Transverse colon (tissue), 4 donors: ENCODE measurements around the gene BFSP2. TPM values are rescaled to one million over a fixed set of nuclear protein-coding genes. Genes with fewer than 3 reads are reported as not detected.

Experiments used
- DNase-seq: peaks from one replicate; pipeline ENCODE4 v3.0.0-alpha.2; 2019
- H3K27ac ChIP-seq, 4 donors: fragments of 200-600 bp; sonication (generic); 2 replicates each; pipeline ENCODE4 v1.5.1; 2016 to 2018; ENCODE audit warnings: inconsistent platforms in 4 of 4
- H3K27me3 ChIP-seq: fragments of 200-600 bp; sonication (generic); 2 replicates; pipeline ENCODE4 v1.5.1; 2017; ENCODE audit warnings: inconsistent platforms
- H3K36me3 ChIP-seq, 4 donors: fragments of 200-600 bp; sonication (generic); 2 replicates each; pipeline ENCODE4 v1.5.1; 2017 to 2019; ENCODE audit warnings: inconsistent platforms in 4 of 4
- H3K4me1 ChIP-seq, 4 donors: fragments of 200-600 bp; sonication (generic); 2 replicates each; pipeline ENCODE4 v1.5.1; 2017 to 2020; ENCODE audit warnings: inconsistent platforms in 4 of 4
- H3K4me3 ChIP-seq, 4 donors: fragments of 200-600 bp; sonication (generic); 1 replicate in 1 of 4; 2 replicates in 3 of 4; pipeline versions ENCODE4 v1.5.1 to v1.6.1; 2017 to 2019; ENCODE audit warnings: inconsistent platforms in 4 of 4
- H3K9me3 ChIP-seq, 2 donors: fragments of 200-600 bp; sonication (generic); 2 replicates each; pipeline ENCODE4 v1.5.1; 2017 to 2019; ENCODE audit warnings: inconsistent platforms in 2 of 2
- EP300 ChIP-seq: sonication (generic); formaldehyde crosslinking; IDR thresholded peaks from one replicate; pipeline ENCODE4 v1.6.1; 2017; ENCODE audit warnings: antibody characterized with exemption, low read depth
- POLR2A ChIP-seq: fragments of 450-650 bp; IDR thresholded peaks from one replicate; pipeline ENCODE4 v1.6.1; 2016; ENCODE audit warnings: antibody characterized with exemption, mild to moderate bottlenecking, moderate library complexity
- POLR2AphosphoS5 ChIP-seq, 3 donors: sonication (generic); formaldehyde crosslinking; IDR thresholded peaks; one replicate each; pipeline ENCODE4 v1.6.1; 2016; ENCODE audit warnings: antibody characterized with exemption in 3 of 3
- WGBS, 2 donors: methylation state at CpG; one replicate each; pipeline ENCODE4 v1.1.5; 2018; ENCODE audit warnings: low coverage in 1 of 2; 5-methylcytosine and 5-hydroxymethylcytosine counted together
- in situ Hi-C, 4 donors: fragments of 200-750 bp; cut with MboI; loops; one replicate each; pipeline versions ENCODE4 v1.15.0 to v1.15.1; 2017; ENCODE audit warnings: low sequenced_read_pairs in 3 of 4, low pct_ligation_motif_present in 1 of 4, low pct_unique_long_range_greater_than_20kb in 1 of 4
- intact Hi-C: fragments of 100-400 bp; cut with DNase I; formaldehyde crosslinking; loops from one replicate; pipeline ENCODE4 v1.15.1; 2023; ENCODE audit warnings: low total_unique reads
- total RNA-seq, 4 donors: library from RNA; depleted of rRNA; stranded (reverse); fragments of >200 nt; gene quantifications; one replicate each; pipeline ENCODE4 v1.1.0, GENCODE V29; 2016
- TF ChIP-seq, protein P1 (sequence below), 5 experiments: fragments of 200-600 bp in 3 of 5; fragments of 450-650 bp in 2 of 5; sonication (generic) in 3 of 5; IDR thresholded peaks; 1 replicate in 2 of 5; 2 replicates in 3 of 5; pipeline ENCODE4 v1.5.1; 2016 to 2017; ENCODE audit warnings: antibody characterized with exemption in 5 of 5, inconsistent platforms in 3 of 5, mild to moderate bottlenecking in 2 of 5, moderate library complexity in 1 of 5

The BFSP2 gene
- total RNA-seq, 4 donors from 2014 or later = not detected

DNA sequence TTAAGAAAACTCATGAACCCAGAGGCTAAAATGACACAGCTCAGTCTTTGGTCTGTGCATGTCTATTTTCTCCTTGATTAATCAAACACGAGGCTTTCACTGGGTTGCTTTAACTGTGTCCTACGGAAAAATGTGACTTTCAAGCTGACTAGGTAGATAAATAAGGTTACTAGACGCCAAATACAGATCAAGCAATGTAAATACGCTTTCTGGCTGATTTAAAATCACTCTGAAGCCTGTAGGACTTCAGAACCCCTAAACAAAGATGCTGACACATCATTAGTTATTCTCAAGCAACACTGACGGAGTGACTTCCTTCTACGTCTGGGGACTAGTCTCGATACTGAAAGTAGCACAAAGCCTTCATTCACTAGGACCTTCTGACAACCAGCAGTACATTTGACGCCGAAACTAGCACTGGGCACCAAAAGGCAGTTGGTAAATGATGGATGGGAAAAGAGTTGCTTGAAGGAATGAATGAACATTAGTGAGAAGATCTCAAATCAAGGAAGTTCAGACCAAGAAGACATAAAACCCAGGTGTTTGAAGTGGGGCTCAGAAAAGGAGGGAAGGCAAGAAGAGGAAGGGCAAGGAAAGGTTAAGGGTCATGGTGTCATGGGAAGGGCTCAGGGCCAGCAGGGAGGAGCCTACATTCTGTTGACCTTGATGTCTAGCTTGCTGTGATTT lies 106.5 kb downstream of the BFSP2 start:
- TF ChIP-seq POLR2A (no peak), EP300 (no peak), POLR2AphosphoS5 (IDR thresholded peaks at IDR 0.05) (no peak)
- TF ChIP-seq, protein P1, sequence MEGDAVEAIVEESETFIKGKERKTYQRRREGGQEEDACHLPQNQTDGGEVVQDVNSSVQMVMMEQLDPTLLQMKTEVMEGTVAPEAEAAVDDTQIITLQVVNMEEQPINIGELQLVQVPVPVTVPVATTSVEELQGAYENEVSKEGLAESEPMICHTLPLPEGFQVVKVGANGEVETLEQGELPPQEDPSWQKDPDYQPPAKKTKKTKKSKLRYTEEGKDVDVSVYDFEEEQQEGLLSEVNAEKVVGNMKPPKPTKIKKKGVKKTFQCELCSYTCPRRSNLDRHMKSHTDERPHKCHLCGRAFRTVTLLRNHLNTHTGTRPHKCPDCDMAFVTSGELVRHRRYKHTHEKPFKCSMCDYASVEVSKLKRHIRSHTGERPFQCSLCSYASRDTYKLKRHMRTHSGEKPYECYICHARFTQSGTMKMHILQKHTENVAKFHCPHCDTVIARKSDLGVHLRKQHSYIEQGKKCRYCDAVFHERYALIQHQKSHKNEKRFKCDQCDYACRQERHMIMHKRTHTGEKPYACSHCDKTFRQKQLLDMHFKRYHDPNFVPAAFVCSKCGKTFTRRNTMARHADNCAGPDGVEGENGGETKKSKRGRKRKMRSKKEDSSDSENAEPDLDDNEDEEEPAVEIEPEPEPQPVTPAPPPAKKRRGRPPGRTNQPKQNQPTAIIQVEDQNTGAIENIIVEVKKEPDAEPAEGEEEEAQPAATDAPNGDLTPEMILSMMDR (IDR thresholded peaks at IDR 0.05) = no peak
- Histone ChIP-seq H3K9me3 (no peaks in the 10 kb centered on the region), H3K4me3 (no peak overlapping the region), H3K36me3 (no peaks in the 10 kb centered on the region), H3K27ac (peak overlapping the region; percentile 28 to 63 (median 56)), H3K27me3 (no peaks in the 10 kb centered on the region), H3K4me1 (peaks cover 0 to 9% (median 0%) of the 10 kb centered on the region in 4 donors)
- intact Hi-C loops (no loop called here), in situ Hi-C loops (no loop called here)
- DNase-seq = peak; percentile 23
- 28 to 42% methylated on average over 5 to 9 of the region's 9 CpGs for WGBS, 2 donors

DNA sequence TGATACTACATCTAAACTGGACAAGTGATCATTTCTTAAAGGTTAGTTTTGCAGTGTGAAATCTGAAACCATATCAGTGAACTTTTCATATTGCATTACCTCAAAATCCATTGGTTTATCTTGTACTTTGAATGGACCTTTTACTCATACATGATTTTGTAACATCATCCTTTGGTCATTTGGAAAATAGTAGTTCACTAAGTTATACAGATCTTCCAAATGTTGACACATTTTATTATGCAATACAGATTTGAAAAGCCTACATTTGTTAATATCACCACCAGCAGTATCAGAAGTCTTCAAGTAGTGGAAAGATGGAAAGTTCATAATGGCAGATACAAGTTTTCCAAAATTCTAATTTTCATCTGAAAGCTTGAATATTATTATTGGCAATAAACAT lies 109.6 kb downstream of the BFSP2 start:
- Histone ChIP-seq H3K27ac (no peak overlapping the region), H3K9me3 (no peaks in the 10 kb centered on the region), H3K4me1 (peaks cover 0 to 9% (median 0%) of the 10 kb centered on the region in 4 donors), H3K4me3 (no peak overlapping the region), H3K36me3 (no peaks in the 10 kb centered on the region), H3K27me3 (no peaks in the 10 kb centered on the region)
- intact Hi-C loops = no loop called here
- in situ Hi-C loops = no loop called here
- DNase-seq = no peak
- TF ChIP-seq POLR2AphosphoS5 (IDR thresholded peaks at IDR 0.05) (no peak), POLR2A (no peak), EP300 (no peak)
- TF ChIP-seq, protein P1 (IDR thresholded peaks at IDR 0.05) = no peak

DNA sequence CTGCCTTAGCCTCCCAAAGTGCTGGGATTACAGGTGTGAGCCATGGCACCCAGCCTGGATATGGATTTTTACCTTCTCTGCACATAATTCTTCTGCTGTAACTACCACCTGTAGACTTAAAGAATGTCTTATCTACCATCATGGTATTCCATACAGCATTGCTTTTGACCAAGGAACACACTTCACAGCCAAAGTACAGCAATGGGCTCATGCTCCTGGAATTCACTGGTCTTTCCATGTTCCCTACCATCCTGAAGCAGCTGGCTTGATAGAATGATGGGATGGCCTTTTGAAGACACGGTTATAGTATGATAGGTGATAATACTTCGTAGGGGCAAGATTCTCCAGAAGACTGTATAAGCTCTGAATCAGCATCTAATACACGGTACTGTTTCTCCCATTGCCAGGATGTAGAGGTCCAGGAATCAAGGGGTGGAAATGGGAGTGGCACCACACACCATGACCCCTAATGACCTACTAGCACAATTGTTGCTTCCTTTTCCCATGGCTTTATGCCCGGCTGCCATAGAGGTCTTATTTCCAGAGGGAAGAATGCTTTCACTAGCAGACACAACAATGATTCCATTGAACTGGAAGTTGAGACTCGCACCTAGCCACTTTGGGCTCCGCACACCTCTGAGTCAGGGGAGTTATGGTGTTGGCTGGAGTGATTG lies 112.7 kb downstream of the BFSP2 start:
- WGBS, 2 donors = 83 to 90% methylated on average over 2 to 6 of the region's 6 CpGs
- in situ Hi-C loops = no loop called here
- Histone ChIP-seq H3K27ac (no peak overlapping the region), H3K9me3 (no peaks in the 10 kb centered on the region), H3K36me3 (no peaks in the 10 kb centered on the region), H3K27me3 (no peaks in the 10 kb centered on the region), H3K4me3 (no peak overlapping the region), H3K4me1 (no peaks in the 10 kb centered on the region)
- intact Hi-C loops = no loop called here
- TF ChIP-seq POLR2AphosphoS5 (IDR thresholded peaks at IDR 0.05) (no peak), POLR2A (no peak), EP300 (no peak)
- TF ChIP-seq, protein P1 (IDR thresholded peaks at IDR 0.05) = no peak
- no peak for DNase-seq

DNA sequence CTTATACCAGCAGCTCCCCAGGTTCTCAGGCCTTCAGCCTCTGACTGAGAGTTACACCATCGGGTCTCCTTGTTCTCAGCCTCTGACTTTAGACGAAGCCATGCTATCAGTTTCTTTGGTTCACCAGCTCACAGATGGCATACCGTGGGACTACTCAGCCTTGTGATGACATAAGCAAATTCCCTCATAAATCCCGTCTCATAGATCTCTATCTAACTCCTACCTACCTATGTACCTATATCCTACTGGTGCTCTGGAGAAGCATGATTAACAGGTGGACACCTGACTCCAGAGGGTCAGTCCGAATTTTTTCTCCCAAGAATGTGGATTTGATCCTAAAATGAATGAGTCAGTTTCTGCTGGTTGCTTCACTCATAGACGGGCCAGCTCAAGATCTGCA lies 114.6 kb downstream of the BFSP2 start:
- no peaks in the 10 kb centered on the region for H3K9me3 ChIP-seq
- no peak overlapping the region for H3K4me3 ChIP-seq
- no peak overlapping the region for H3K27ac ChIP-seq
- H3K4me1 ChIP-seq = no peaks in the 10 kb centered on the region
- DNase-seq = no peak
- no peaks in the 10 kb centered on the region for H3K36me3 ChIP-seq
- intact Hi-C loops (no loop called here), in situ Hi-C loops (no loop called here)
- TF ChIP-seq, protein P1 (IDR thresholded peaks at IDR 0.05) = no peak
- TF ChIP-seq EP300 = no peak
- no peak for TF ChIP-seq POLR2AphosphoS5 (IDR thresholded peaks at IDR 0.05)
- no peak for TF ChIP-seq POLR2A
- H3K27me3 ChIP-seq = no peaks in the 10 kb centered on the region
- WGBS, 2 donors = 89 to 91% methylated on average over 5 to 6 of the region's 6 CpGs
